ENCODE data around the gene GLCCI1.

DNA sequence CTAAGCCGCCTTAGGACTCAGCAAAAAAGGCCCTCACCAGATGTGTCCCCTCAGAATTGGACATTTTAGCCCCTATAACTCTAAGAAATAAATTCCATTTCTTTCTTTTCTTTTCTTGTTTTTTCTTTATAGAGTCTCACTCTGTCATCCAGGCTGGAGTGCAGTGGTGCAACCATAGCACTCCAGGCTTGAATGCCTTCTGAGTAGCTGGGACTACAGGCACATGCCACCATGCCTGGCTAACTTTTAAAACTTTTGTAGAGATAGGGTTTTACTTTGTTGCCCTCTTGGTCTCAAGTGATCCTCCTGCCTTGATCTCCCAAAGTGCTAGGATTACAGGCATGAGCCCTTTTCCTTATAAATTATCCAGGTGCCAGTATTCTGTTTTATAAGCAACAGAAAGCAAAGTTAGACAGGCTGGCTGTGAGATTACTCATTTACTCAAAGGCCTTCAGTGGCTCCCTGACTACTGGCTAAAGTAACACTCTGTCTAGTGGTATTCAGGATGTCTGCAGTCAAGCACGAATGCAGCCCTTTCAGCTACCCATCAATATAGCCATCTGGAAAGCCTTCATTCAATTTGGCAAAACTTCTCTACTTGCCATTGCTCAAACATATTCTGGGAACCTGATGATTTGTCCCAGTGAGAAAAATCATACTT is 164.7 kb downstream of the GLCCI1 start:
- TF ChIP-seq SUZ12 (IDR thresholded peaks at IDR 0.05; ENCODE audit: extremely low read depth, insufficient read depth, insufficient read length) (no peak), YY1 (IDR thresholded peaks at IDR 0.05; ENCODE audit: insufficient read depth, insufficient read length) (no peak)

All from NT2/D1 (cell line).